ENCODE measurements around the gene ADAMTS1. TPM values are rescaled to one million over a fixed set of nuclear protein-coding genes. Genes with fewer than 3 reads are reported as not detected.

The ADAMTS1 gene
- total and polyA plus RNA-seq, 7 donors: 4.6 to 116 (median 68.1) TPM

DNA sequence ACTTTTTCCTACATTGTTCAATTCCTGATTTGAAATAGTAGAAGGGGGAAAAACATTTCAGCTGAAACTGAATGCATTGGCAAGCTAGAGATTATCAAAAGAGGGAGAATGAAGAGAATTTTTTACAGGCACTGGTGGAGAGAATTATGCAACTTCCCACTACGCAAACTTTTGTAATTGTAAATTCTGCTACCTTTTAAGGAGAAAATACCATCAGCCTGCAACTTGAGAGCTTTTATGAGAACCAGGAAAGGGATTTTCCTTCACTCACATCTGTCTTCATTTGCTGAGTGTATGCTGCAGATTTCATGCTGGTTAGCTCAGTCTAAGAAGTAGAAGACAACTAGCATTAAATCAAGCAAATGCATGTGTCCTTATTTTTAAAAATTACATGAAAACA, 43.7 kb downstream of the ADAMTS1 start:
- Histone ChIP-seq H3K4me3 (no peak overlapping the region), H3K4me1 (peaks cover 0 to 28% (median 10%) of the 10 kb centered on the region in 4 donors), H3K36me3 (no peaks in the 10 kb centered on the region), H3K9me3 (no peaks in the 10 kb centered on the region), H3K27ac (peak overlapping the region; percentile 63 to 76 (median 66)), H3K27me3 (no peaks in the 10 kb centered on the region)
- TF ChIP-seq EP300 (IDR thresholded peaks at IDR 0.05) (peak in 2 of 4 donors; percentile 13 to 17), POLR2AphosphoS5 (IDR thresholded peaks at IDR 0.05) (peak; percentile 36 to 75 (median 53))
- TF ChIP-seq, protein P1, sequence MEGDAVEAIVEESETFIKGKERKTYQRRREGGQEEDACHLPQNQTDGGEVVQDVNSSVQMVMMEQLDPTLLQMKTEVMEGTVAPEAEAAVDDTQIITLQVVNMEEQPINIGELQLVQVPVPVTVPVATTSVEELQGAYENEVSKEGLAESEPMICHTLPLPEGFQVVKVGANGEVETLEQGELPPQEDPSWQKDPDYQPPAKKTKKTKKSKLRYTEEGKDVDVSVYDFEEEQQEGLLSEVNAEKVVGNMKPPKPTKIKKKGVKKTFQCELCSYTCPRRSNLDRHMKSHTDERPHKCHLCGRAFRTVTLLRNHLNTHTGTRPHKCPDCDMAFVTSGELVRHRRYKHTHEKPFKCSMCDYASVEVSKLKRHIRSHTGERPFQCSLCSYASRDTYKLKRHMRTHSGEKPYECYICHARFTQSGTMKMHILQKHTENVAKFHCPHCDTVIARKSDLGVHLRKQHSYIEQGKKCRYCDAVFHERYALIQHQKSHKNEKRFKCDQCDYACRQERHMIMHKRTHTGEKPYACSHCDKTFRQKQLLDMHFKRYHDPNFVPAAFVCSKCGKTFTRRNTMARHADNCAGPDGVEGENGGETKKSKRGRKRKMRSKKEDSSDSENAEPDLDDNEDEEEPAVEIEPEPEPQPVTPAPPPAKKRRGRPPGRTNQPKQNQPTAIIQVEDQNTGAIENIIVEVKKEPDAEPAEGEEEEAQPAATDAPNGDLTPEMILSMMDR (IDR thresholded peaks at IDR 0.05): no peak
- no peak for DNase-seq
- WGBS, 2 donors: 67 to 82% methylated on average over 1 of the region's 1 CpG
- intact Hi-C loops (cut with DNase I): loop anchor here (5.0 kb wide), 1 partner anchor 41 kb away; no protein-coding TSS in a partner anchor

DNA sequence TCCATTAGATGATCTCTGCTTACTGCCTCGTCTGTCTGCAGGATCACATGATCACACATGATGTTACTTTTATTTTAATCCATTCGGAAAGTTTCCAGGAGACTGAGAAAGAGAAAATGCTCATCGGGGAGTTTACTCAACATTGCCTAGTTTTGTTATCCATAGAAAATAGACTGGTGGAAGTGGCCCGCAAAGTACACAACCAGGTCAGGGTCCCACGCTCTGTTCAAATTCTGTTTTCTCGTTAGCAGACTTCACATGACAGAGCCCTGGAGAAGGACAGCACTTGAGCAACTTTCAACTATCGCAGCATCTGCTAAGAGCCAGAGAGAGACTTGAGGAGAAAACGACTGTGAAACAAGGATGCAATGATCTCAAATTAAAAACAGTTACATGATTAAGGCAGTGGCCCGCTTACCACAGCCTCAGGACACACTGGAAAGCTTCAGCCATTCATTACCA, 44.2 kb downstream of the ADAMTS1 start:
- WGBS, 2 donors: 62 to 66% methylated on average over 9 of the region's 9 CpGs
- DNase-seq: peak; percentile 71

DNA sequence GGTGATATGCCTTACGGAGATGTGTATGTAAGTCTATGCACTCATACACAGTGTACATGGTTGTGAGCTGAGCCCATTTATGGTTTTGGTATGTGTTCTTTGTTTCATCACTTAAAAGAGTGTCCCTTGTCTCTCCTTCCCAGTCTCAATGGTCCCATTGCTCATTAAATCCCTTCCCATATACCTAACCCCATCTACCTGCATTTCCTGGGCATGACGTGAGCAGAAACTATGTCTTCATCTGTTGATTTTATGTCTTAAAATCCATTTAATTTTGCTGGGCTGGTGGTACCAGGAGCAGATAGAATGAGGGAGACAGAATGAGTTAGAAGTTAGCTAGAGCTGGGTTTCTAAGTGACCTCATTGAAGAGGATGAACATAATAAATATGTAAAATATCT, 44.8 kb downstream of the ADAMTS1 start:
- no peak overlapping the region for H3K4me3 ChIP-seq
- no peaks in the 10 kb centered on the region for H3K27me3 ChIP-seq
- H3K9me3 ChIP-seq: no peaks in the 10 kb centered on the region
- H3K36me3 ChIP-seq: no peaks in the 10 kb centered on the region
- 95 to 97% methylated on average over 2 of the region's 2 CpGs for WGBS, 2 donors
- DNase-seq: no peak
- H3K4me1 ChIP-seq: peaks cover 0 to 38% (median 19%) of the 10 kb centered on the region in 4 donors
- intact Hi-C loops (cut with DNase I): loop anchor here (5.0 kb wide), 1 partner anchor 42 kb away; no protein-coding TSS in a partner anchor
- H3K27ac ChIP-seq: peak overlapping the region; percentile 17 to 76 (median 66)
- no peak for TF ChIP-seq POLR2AphosphoS5 (IDR thresholded peaks at IDR 0.05)
- no peak for TF ChIP-seq EP300 (IDR thresholded peaks at IDR 0.05)
- TF ChIP-seq POLR2A (IDR thresholded peaks at IDR 0.05): no peak
- TF ChIP-seq, protein P1 (IDR thresholded peaks at IDR 0.05): no peak

More for the DNA sequence above, 44.2 kb downstream of the ADAMTS1 start:
- intact Hi-C loops (cut with DNase I): loop anchor here (5.0 kb wide), 1 partner anchor 41 kb away; no protein-coding TSS in a partner anchor
- Histone ChIP-seq H3K36me3 (no peaks in the 10 kb centered on the region), H3K27ac (peak overlapping the region; percentile 63 to 76 (median 66)), H3K4me1 (peaks cover 0 to 33% (median 15%) of the 10 kb centered on the region in 4 donors), H3K27me3 (no peaks in the 10 kb centered on the region), H3K9me3 (no peaks in the 10 kb centered on the region), H3K4me3 (peak overlapping the region in 1 of 4 donors; percentile 11)
- no peak for TF ChIP-seq POLR2A (IDR thresholded peaks at IDR 0.05)
- TF ChIP-seq EP300 (IDR thresholded peaks at IDR 0.05): peak in 1 of 4 donors; percentile 27
- TF ChIP-seq, protein P1 (IDR thresholded peaks at IDR 0.05): no peak
- TF ChIP-seq POLR2AphosphoS5 (IDR thresholded peaks at IDR 0.05): peak in 2 of 4 donors; percentile 7 to 25

DNA sequence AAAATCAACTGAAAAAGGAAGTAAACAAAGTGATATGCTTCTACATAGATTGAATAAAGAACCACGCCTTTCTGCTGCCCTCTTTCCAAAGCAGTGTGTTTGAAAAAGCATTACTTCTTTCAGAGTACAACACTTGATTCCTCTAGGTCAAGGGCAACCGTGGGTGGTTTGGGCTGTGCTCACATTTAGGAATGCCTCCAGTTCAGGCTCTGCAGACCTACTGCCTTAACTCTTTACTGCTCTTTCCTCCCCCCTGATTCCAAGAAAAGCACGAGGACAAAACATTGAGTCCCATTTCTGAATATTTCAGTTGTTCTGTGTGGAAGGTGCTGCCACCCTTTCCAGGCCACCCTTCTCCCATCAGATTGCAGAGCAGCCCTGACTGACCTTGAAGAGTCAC, 45.2 kb downstream of the ADAMTS1 start:
- H3K4me3 ChIP-seq: no peak overlapping the region
- no peak for DNase-seq
- intact Hi-C loops (cut with DNase I): loop anchor here (5.0 kb wide), 1 partner anchor 42 kb away; no protein-coding TSS in a partner anchor
- WGBS, 2 donors: 66 to 68% methylated on average over 3 of the region's 3 CpGs
- peak overlapping the region; percentile 17 to 76 (median 66) for H3K27ac ChIP-seq
- H3K4me1 ChIP-seq: peaks cover 0 to 40% (median 20%) of the 10 kb centered on the region in 4 donors
- no peaks in the 10 kb centered on the region for H3K27me3 ChIP-seq
- H3K36me3 ChIP-seq: no peaks in the 10 kb centered on the region
- H3K9me3 ChIP-seq: no peaks in the 10 kb centered on the region
- TF ChIP-seq POLR2AphosphoS5 (IDR thresholded peaks at IDR 0.05): no peak
- TF ChIP-seq, protein P1 (IDR thresholded peaks at IDR 0.05): no peak
- TF ChIP-seq EP300 (IDR thresholded peaks at IDR 0.05): no peak
- TF ChIP-seq POLR2A (IDR thresholded peaks at IDR 0.05): no peak

Measured in sigmoid colon (tissue), 7 donors.